ENCODE measurements around the gene KCNMA1.
A peak's percentile ranks its signal among the peaks of the same experiment; 100 is the strongest.

KCNMA1 gene

DNA sequence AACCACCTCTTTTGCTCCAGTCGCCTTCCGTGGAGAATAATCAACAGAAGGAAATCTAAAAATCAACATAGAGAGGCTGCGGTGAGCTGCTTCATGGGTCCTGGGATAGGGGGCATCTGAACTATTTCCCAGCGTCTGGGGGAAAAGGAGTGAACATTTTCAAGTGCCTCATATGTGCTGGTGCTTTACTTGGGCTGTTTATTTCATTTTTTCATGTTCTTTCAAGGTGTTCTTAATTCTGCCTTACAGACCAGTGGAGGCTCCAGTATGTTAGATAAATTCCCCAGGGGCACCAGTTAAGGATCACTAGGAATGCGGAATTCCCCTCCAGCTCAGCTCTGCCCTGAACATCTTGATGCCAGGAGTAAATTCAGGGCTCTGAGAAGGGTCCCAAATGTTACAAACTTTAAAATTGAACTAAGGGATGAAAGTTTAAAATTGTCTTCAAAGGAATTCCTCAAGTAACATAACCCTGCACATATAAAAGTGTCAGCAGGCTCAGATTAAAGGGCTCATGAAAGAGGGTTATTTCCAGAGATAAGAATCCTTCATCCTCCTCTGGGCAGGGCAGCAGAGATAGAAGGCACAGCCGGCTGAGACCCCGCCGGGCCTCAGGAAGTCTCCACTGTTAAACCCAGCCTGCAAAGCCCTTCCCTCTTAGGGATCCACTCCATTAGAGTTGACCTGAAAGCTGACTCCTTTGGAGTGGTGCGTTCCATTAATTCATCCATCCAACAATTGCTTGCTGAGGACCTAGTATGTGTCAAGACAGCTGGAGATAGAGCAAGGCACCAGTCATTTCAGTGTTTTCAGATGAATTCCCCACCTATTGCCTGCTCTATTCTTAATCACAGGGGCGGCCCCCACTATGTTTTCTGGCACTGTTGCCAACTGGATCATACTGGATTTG, 345.8 kb downstream of the KCNMA1 start:
- DNase-seq (ENCODE audit: low read depth), result no peak
- no peak for TF ChIP-seq CTCF (IDR thresholded peaks at IDR 0.05; ENCODE audit: insufficient read depth, low read depth, low read length, missing control alignments)
- H3K4me3 ChIP-seq (ENCODE audit: low read depth, low read length), result no peak overlapping the region

- H3K4me3 ChIP-seq (ENCODE audit: low read depth, low read length), result no peak overlapping the region
- DNase-seq (ENCODE audit: low read depth), result peak; percentile 5
- TF ChIP-seq CTCF (IDR thresholded peaks at IDR 0.05; ENCODE audit: insufficient read depth, low read depth, low read length, missing control alignments), result no peak
Observed at GRCh38 chr10:77290528-77291155, 347.0 kb downstream of the KCNMA1 start.

- no peak for TF ChIP-seq CTCF (IDR thresholded peaks at IDR 0.05; ENCODE audit: insufficient read depth, low read depth, low read length, missing control alignments)
- DNase-seq (ENCODE audit: low read depth), result no peak
Observed at GRCh38 chr10:77289790-77290189, 347.8 kb downstream of the KCNMA1 start.

GRCh38 chr10:77289027-77289501, 348.5 kb downstream of the KCNMA1 start:
- H3K4me3 ChIP-seq (ENCODE audit: low read depth, low read length), result no peak overlapping the region
- no peak for TF ChIP-seq CTCF (IDR thresholded peaks at IDR 0.05; ENCODE audit: insufficient read depth, low read depth, low read length, missing control alignments)
- no peak for DNase-seq (ENCODE audit: low read depth)

More at GRCh38 chr10:77289790-77290189, 347.8 kb downstream of the KCNMA1 start:
- no peak overlapping the region for H3K4me3 ChIP-seq (ENCODE audit: low read depth, low read length)

- TF ChIP-seq CTCF (IDR thresholded peaks at IDR 0.05; ENCODE audit: insufficient read depth, low read depth, low read length, missing control alignments), result no peak
- DNase-seq (ENCODE audit: low read depth), result no peak
- no peak overlapping the region for H3K4me3 ChIP-seq (ENCODE audit: low read depth, low read length)
Observed at GRCh38 chr10:77287647-77288120, 349.9 kb downstream of the KCNMA1 start.

GRCh38 chr10:77286531-77287508, 350.8 kb downstream of the KCNMA1 start:
- TF ChIP-seq CTCF (IDR thresholded peaks at IDR 0.05; ENCODE audit: insufficient read depth, low read depth, low read length, missing control alignments), result no peak
- no peak for DNase-seq (ENCODE audit: low read depth)
- H3K4me3 ChIP-seq (ENCODE audit: low read depth, low read length), result no peak overlapping the region

All from GM12865 (cell line).